GF-D8 (cell line): ENCODE measurements around the gene CACTIN.
"Not testable (repeated sequence)": the region's sequence is repeated elsewhere in the genome, so short reads cannot be mapped to it uniquely, and the experiment has no call there.

Source experiments
- DNase-seq: peaks from one replicate; lab custom pipeline; 2025; lab: John Stamatoyannopoulos, UW

The CACTIN gene

DNA sequence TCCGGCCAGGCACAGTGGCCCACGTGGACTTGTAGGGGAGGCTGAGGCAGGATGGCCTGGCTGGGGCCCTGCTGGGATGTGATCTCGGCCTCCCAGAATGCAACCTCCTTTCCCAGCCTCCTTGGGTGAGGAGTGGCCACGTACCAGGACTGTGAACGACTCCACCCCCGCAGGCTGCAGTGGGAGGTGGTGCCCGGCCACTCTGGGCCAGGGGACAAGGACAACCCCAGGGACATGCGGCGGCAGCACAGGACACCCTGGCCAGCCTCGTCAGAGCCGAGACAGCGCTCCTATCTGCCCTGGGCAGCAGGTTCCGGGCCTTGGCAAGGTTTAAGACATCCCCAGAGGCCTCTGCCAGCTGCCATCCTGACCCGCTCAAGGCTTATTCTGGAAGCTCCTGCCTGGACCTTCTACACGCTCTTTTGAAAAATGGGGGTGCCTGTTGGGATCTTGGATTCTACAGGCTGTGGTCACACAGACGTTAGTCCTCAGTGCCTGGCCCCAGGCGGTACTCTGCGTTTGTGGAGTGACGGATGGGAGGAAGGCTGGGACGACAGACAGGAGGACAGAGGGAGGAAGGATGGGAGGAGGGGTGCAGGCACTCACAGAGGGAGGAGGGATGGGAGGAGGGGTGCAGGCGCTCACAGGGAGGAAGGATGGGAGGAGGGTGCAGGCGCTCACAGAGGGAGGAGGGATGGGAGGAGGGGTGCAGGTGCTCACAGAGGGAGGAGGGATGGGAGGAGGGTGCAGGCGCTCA is 19.9 kb upstream of the CACTIN start:
- DNase-seq: no peak

DNA sequence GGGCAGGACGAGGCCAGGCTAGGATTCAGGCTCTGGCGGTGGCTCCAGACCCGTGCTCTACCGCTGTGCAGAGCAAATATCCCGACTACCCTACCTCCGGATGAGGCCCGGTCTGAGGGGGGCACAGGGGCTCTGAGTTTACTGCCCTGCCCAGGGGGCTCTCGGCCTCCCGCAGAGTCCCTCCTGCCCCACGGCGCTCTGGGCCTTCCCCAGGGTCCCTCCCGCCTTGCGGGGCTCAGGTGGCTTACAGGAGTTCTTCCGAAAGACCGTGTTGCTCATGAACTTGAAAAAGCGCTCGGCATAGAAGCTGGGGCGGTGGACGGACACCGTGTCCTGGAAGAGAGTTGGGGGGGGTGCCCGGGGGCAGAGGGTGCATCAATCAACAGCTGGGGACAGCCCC is 19.1 kb upstream of the CACTIN start:
- no peak for DNase-seq

DNA sequence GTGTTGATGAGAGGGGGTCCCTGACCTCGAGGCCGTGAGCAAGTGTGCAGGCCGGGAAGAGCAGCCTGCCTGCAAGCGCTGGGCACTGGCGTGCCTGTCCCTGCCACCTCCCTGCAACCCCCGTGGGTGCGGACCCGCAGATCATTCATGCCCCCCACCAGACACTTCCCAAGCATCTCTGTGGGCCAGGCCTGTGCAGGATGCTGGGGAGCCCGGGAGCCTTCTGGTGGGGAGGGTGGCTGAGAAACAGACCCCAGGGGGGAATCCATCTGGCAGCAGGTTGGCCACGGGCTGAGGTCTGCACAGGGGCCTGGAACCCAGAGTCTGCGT is 18.4 kb upstream of the CACTIN start:
- DNase-seq: no peak

DNA sequence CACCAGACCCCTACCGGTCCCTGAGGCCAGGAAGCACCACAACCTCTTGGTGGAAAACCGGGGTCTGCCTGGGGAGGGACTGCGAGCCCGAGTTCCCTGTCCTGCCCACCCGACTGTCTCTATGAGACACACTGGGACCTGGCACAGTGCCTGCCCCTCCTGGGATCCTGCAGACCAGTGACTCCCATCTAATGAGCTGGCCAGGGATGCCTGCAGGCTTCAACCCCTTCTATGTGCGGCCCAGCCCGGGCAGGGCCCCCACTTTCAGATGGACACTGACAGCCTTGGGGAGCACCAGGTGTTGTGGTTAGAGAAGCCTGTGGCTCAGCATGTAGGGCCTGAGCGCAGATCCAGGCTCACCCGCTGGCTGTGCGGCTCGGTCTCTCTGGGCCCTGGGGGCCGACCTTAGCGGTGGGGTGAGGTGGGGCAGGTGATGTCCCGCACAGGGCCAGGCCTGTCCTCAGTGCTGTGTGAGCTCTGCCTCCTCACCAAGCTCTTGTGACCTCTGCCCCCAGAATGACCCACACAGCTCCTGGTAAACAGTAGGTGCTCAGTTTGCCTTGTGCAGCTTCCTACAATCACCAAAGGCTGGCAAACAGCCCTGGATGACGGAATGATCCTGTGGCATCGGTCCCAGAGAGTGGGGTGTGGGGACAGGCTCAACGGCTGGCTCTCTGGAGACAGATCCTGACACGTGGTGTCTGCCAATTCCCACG is 17.9 kb upstream of the CACTIN start:
- no peak for DNase-seq

DNA sequence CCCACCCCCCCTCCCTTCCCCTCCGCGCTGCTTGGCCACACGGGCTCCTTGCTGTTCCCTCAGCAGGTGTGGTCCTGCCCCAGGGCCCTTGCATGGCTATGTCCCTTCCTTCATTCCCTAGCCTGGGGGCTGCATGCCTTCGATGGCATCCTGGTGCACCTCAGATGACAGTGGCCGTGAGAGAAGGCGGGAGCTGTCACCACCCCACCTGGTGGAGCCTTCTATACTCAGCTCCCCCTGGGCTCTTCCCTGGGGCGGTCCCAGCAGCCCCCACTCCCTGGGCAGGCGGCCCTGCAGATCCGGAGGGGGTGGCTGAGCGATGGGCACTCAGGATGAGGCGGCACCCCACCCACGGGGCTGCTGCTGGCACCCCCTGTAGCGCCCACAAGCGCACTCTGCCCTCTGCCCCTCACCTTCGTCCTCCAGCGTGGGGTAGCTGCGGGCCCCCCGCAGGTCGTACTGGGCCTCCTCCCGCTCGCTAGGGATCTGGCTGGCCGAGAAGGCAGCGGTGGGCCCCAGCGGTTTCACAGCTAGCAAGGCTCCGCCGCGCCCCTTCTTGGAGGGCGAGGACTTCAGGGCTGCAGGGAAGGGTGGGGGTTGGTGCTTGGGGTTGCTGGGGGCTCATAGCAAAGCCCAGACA is 17.2 kb upstream of the CACTIN start:
- DNase-seq: no peak

DNA sequence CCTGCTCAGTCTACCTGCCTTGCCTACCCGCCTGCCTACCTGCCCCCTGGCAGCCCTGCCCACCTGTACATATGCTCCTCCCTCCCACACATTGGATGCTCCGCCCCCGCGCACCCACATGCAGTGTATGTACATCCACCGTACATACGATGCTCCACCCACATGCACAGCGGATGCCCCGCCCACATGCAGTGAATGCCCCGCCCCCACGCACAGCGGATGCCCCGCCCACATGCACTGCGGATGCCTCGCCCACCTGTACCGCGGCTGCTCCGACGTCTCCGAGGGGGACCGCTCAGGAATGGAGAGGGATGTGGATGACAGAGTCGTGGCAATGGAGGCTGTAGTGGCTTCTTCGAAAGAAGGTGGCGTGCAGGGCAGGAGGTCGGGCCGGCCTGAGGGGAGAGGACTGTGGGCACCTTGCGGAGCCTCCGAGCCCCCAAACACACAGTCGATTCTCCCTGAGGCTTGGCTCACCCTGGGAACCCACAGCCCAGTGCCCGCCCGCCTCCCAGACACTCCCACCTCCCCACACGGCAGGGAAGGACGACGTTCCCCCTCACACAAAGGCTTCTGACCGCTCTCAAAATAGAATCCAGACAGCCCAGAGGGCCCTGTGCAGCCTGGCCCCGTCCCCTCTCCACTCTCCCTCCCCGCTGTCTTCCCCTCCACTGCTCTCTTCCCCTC is 16.5 kb upstream of the CACTIN start:
- no peak for DNase-seq

DNA sequence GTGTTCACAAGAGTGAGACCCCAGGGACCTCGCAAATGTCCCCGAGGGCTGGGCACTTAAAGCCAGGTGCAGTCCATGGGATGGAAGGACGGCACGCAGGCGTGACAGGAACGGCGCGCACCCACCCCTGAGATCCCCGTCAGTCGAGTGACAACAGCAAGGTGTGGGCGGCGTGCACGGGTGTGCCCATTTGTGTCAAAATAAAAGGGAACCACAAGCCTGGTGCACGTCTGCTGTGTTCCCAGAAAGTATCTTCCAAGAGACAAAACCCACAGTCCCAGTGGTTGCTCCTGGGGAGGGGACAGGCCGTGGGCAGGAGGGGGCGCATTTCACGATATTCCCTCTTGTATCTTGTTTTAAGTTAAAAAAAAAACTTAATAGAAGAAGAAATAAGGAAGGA is 15.7 kb upstream of the CACTIN start:
- no peak for DNase-seq

DNA sequence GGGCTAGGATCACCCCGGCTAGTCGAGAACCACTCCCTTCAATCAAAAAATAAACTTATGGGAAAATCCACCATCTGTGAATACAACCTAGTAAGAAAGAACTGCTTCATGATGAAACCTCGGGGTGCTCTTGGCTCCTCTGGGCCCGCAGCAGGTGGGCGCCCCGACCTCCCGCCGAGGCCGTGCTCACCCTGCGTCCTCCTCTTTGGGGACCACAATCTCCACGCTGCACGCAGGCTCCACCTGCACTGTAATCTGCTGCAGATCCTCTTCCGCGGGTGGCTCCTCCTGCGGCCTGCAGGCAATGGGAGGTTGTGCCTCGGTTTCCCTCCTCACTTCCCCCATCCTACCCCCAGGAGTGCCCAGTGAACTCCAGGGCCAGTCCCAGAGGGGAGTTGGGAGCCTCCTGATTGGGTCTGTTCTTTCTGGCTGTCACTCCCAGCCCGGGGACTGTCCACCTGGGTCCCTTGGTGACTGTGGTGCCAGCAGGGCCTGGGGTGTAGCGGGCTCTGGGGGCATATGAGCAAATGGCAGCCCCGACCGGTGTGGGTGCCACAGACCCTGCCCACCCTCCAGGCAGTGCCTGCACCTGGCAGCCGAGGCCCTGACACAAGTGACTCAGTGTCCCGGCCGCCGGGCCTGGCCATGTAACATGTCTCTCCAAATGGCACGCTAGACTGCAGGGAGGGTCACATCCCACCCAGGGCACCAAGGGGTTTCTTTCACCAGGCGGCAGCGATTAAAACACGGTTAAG is 15.1 kb upstream of the CACTIN start:
- no peak for DNase-seq

DNA sequence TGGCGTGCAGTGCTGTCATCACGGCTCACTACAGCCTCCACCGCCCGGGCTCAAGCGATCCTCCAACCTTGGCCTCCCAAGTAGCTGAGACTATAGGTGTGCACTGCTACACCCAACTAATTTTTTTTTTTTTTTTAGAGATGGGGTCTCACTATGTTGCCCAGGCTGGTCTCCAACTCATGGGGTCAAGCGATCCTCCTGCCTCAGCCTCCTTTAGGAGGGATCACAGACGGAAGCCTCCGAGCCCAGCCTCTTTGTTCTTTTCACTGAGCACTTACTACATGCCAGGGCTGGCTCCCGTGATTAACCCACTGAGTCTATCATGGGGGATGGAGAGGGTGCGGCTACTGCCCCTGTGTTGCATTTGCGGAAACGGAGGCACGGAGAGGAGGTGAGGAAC is 12.9 kb upstream of the CACTIN start:
- no peak for DNase-seq

DNA sequence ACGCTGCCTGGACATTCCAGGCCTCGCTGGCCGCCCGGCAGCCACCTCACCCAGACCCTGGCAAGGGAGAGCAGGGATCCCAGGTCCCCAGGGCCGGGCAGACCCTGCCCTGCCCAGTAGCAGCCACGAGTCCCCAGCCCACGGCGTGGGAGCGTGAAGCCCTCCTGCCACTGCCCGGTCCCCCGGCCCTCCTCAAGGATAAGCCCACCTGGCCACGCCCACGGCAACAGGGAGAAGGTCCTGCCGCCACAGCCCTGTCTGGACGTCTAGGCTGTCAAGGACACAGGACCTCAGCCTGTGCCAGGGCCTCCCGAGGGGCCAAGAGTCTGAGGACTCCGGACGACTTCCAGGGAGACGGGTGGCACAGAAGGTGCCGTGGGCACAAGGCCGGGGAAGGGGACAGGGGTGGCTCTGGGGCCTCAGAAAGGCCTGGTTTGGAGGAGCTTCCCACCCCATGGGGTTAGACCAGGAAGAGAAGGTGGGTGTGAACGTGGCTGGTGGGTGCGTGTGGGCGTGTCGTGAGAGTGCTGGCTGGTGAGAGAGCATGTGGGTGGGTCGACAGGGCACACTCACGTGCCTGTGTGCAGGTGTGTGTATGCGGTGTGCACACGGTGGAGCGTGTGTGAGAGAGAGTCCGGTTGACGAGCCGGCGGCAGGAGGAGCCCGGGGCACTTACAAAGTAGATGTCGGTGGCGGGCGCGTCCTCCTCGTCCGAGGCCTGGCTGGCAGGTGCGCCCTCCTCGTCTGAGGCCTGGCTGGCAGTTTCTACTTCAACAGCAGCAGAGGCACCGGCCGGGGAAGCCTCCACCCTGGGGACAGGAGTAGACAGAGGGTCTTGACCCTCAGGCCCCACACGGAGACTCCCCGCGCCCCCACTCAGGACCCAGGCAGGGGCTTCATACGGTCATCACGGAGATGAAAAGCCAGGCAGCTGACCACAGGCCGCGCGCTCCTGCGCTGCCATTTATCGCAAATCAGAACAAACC is 11.9 kb upstream of the CACTIN start:
- no peak for DNase-seq

DNA sequence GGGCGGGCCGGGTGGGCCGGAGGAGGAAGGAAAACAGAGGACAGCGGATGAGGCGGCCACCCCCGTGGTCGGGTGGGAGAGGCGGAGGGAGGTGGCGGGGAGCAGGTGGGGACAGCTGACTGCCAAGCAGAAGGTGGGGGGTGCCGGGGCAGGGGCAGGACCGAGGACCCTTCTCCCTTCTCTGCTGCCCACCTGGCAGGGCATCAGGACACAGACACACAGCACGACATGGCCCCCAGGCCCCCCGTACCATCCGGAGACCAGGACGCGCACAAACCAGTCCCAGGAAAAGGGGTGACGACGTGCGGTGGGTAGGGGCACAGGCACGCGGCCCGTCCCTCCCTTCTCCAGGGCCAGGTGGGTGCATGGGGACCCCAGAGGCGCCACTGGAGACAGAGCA is 11.0 kb upstream of the CACTIN start:
- no peak for DNase-seq

DNA sequence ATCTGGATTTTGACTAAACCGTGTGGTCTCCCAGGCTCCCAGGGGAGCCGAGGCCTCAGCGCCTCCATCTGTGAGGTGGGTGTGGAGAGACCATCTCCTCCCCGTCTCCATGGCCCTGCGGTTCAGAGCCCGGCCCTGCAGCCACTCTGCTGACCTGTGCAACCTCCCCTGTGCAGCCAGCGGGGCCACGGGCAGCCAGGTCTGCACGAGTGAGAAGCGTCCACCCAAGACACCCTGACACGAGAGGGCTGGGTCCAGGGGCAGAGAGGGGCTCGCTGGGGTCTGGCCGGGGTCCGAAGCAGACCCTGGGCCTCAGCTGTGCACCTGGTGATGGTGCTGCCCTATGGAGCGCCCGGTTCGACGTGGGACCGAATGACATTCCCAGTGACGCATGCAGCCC is 10.4 kb upstream of the CACTIN start:
- DNase-seq: no peak

DNA sequence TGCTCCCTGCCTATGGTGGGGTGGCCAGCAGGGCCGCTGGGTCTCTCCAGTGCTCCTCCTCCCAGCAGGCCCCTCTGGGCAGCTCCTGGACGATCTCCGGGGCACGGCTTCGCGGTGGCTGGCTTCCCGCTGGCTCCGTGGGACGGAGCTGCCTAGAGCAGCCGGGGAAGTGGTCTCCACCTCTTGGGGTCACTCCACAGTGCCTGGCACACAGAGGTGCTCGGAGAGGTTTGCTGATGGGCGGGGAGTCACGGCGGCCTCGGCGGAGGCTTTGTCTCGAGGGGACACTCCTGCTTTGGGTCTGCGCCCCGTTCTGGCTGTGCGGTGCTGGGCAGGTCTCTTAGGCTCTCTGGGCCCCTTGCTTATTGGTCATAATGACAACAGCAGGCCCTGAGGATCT is 9.9 kb upstream of the CACTIN start:
- DNase-seq: no peak

DNA sequence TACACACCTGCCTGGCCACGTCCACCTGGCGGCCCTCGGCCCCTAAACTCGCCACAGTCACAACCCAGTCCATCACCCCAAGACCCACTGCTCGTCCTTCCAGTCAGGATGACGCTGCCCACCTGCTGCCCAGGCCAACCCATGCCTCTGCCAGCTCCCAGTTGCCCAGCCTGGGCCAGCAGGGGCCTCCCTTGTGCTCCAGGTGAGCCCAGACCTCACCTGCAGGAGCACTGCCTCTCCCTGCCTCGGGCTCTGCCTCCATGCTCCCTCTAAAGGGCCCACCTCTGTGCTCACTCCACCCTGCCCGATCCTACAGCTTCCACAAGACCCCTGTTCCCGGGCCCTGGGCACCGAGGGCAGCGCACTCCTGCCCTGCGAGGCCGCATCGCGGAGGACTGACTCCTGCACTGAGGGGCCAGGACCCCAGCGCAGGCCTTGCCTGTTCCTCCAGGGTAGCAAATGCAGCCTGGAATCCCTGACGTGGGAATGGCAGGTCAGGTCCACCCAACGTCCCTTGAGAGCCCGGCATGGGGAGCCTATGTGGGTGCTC is 8.0 kb upstream of the CACTIN start:
- no peak for DNase-seq

DNA sequence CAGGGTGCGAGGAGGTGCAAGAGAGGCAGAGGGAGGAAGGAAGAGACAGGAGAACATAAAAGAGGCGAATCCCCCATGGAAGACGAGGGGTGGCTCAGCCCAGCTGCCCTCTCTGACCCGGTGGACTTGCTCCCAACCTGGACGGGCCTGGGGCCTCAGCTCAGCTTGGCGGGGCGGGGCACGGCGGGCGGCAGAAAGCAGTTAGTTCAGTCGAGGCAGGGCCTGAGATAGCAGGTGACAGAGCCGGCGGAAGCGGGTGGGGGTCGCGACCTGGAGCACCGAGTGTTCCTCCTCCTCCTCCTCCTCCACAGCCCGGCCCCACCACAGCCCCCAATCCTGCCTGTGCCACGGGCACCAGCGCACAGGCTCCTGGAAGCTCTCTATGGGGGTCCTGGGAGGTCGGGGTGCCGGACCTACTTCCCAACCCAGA is 7.0 kb upstream of the CACTIN start:
- no peak for DNase-seq

DNA sequence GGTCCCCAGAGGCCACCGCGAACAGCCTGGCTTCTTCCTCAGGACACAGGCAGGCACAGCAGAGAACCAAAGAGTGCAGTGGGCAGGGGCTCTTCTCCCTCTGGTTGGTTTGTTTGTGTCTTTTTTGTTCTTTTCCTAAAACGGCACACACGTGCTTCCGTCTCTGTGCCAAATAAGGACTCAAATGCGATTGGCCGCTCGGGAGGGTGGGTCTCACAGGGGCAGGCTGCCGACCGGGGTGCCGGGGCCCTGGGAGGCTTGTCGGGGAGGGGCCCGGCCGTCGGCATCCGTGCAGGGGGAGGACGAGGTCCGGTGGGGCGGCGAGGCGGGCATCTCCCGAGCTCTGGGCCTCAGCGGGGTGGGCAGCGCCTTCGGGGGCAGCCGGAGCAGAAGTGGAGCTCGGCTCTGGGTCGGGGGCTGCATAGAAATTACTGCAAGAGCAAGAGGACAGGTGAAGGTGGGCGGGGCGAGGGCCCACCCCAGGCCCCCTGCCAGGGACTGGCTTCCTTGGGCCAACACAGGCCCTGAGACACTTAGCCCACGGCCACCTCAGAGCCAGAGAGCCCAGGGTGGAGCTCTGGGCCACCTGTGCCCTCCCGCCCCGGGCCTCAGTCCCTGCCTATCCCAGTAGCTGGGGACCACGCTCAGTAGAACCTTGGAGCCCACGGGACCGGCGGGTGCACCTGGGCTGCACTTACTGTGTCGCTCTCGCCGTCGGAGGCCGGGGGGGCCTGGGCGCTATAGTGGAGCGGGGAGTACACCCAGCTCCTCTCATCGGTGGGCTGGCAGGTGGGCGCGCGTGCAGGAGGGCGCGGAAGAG is 6.4 kb upstream of the CACTIN start:
- DNase-seq: no peak

DNA sequence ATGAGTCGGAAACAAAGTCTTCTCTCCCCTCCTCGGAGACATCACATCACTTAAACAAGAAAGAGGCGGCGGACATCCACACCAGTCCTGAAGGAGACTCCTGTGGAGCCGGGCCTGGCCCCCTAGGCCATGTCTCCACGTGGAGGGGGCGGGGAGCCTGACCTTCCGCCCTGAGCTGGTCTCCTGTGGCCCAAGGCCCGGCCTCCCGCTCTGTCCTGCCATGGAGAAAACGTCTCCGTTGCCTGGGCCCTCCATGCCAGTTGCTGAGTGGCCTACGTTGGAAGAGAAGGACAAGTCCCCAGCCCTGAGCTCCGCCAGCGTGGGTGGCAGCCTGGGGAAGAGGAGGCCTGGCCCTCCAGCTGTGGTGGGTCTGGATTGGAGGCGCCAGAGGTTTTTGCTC is 5.5 kb upstream of the CACTIN start:
- no peak for DNase-seq

DNA sequence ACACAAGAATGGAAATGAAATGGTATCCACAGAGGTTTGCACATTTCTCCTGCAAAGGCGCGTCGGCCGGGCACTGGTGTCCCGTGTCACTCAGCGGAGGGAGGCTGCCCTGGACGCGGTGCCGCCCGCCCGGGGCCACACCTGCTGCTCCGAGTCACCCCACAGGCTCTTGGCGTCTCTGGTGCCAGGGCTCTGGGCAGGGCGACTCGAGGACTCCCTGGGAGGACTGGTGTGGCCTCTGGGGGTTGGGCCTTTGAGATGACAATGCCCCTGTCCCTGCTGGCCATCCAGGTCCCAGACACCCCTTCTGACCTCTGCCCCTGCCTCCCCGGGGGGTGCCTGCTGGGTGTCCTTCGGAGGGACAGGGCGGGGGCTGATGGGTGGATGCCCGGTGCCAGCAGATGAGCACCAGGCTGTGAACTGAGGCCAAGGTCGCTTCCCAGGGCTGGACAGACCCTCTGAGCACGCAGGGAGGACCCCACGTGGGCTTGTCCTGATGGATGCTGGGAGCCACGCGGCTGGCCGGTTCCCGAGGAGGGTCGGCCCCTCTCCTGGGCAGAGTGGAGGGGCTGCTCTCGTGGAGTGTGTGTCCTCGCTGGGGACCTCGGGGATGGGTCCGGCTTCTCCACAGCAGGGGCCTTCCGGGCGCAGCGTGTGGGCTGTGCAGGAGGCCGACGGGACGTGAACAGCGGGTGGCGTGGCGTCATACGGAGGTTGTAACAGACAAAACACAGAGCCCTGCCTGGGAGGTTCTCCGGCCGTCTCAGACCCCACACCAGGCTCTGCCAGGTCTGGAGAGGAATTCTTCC is 4.7 kb upstream of the CACTIN start:
- DNase-seq: no peak

DNA sequence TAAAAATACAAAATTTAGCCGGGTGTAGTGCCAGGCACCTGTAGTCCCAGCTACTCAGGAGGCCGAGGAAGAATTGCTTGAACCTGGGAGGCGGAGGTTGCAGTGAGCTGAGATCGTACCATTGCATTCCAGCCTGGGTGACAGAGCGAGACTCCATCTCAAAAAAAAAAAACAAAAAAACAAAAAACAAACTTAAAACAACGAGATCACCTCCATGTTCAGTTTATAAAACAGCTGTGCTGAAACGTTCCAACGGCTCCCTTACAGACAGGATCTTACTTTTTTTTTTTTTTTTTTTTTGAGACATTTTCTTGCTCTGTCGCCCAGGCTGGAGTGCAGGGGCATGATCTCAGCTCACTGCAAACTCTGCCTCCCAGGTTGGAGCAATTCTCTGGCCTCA is 2.2 kb upstream of the CACTIN start:
- DNase-seq: not testable (repeated sequence)
